Activated naive CD4-positive, alpha-beta T cell treated with anti-CD3 and anti-CD28 coated beads, Interleukin-2, amount 50 U/mL, for 72 hours (primary cell): Measurements from ENCODE around the gene ACAP1. TPM values are rescaled to one million over a fixed set of nuclear protein-coding genes. Genes with fewer than 3 reads are reported as not detected.

Experiments used
- ATAC-seq, 2 donors: fragments of 150-1000 bp; cut with Tn5 transposase; 2 replicates each; pipeline ENCODE4 v1.10.0; 2021; ENCODE audit warnings: mild to moderate bottlenecking in 2 of 2, moderate library complexity in 2 of 2
- DNase-seq, 2 donors: peaks; one replicate each; pipeline ENCODE4 v3.0.0; 2021 to 2022; ENCODE audit warnings: low spot score in 2 of 2
- H3K27ac Mint-ChIP-seq, 2 donors: one replicate each; pipeline ENCODE4 v1.8.0; 2022; ENCODE audit warnings: mild to moderate bottlenecking in 2 of 2, mixed read lengths in 2 of 2
- H3K36me3 Mint-ChIP-seq, 2 donors: one replicate each; pipeline ENCODE4 v1.8.0; 2022; ENCODE audit warnings: mixed read lengths in 2 of 2
- H3K9me3 Mint-ChIP-seq, 2 donors: one replicate each; pipeline ENCODE4 v1.8.0; 2022; ENCODE audit warnings: mixed read lengths in 2 of 2
- total RNA-seq, 2 donors: library from RNA; stranded (reverse); gene quantifications; one replicate each; pipeline ENCODE4 v1.2.3, GENCODE V29; 2022

The ACAP1 gene
- total RNA-seq, 2 donors from 2014 or later: 400 to 610 TPM

DNA sequence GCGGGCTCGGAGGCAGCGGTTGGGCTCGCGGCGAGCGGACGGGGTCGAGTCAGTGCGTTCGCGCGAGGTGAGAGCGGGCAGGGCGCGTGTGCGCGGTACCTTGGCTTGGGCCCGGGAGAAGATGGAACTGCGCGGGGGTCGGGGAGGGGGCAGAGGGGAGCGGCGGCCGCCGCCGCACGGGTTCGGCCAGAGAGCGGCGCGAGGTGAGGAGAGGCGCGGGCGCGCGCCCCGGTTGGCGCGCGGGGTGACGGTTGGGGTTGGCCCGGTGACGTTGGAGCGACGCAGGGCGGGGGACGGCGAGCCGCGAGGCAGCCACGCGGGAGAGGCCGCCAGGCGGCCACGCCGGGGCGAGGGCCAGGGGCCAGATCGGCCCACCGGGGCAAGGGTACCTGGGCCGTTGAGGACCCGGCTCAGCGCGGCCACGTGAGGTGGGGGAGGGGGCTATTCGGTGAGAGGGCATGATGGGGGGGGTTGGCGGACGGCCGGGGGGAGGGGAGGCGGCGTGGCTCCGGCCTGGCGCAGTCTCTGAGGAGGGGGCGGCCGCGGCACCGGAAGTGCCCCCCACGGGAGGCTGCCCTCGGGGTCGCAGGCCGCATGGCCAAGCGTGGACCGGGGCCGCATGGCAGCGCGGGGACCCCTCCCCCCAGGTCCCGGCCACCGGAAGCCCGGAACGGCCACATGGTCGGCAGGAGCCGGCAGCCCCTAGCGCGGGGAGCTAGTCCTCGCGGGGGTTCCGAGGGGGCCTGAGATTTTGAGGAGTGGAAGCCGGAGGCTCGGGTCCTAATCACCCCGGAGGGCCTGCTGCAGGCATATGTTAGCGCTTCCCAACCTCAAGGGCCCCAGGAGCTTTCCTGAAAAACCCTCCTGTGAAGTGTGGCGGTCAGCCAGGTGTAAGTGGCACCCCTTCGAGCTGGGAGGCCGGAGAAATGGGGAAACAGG lies 28.4 kb upstream of the ACAP1 start:
- peaks cover 35 to 44% of the 10 kb centered on the region in 2 donors for H3K36me3 Mint-ChIP-seq

DNA sequence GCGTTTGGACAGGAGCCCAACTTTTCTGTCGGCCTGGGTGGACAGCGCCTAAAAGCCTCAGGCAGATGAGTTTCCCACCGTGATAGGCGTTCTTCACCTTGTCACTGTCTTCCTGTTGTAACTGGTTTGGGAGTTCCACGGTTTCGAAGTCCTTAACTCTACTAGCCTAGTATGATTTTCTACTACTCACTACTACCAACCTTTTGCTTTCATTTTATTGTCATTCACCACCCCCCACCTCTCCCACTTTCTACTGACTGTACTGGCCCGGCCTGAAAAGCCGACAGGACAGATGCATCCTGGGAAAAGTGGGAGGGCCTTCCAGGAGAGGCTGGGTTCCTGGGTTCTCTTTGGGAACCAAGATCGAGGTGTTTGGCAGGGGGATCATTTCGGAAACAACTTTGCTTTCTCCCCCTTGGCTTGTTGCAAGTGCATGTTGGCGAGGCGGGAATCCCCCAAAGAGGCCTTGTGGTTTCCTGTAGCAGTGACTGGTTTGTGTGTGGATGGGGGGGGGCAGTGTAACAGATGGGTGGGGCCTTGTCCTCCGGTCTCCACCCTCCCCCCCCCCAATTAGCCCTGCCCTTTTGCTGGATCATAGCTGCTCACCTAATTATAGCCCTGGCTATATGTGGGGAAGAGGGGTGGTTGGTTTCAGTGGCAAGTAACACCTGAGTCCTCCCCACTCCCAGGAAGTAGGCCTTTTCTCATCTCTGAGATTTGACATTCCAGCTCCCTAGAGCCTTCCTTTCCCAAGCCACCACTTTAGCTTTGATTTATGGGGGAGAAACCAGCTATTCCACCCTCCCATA lies 27.5 kb upstream of the ACAP1 start:
- ATAC-seq (peak; percentile 48 to 50), DNase-seq (peak; percentile 77 to 83)
- H3K27ac Mint-ChIP-seq: peak overlapping the region; percentile 93 to 96
- no peaks in the 10 kb centered on the region for H3K9me3 Mint-ChIP-seq
- H3K36me3 Mint-ChIP-seq: peaks cover 35 to 44% of the 10 kb centered on the region in 2 donors

More for the DNA sequence above, 28.4 kb upstream of the ACAP1 start:
- DNase-seq (peak in 1 of 2 donors; percentile 47), ATAC-seq (peak; percentile 8 to 12)
- Mint-ChIP-seq H3K27ac (peak overlapping the region; percentile 93 to 98), H3K9me3 (no peaks in the 10 kb centered on the region)

DNA sequence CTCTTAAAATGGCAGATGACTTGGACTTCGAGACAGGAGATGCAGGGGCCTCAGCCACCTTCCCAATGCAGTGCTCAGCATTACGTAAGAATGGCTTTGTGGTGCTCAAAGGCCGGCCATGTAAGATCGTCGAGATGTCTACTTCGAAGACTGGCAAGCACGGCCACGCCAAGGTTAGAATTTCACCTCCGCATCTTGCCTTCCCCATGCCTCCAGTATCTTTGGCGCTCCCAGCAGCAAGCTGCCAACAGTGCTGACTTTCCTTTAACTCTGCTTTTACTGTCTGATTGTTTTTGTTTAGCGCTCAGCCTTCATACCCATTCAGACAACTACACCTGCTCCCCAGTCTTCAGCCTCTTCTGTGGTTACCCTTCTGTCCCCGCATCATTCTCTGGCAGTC lies 26.7 kb upstream of the ACAP1 start:
- no peak for ATAC-seq
- Mint-ChIP-seq H3K9me3 (no peaks in the 10 kb centered on the region), H3K27ac (peak overlapping the region; percentile 93 to 96), H3K36me3 (peaks cover 40 to 44% of the 10 kb centered on the region in 2 donors)
- no peak for DNase-seq

DNA sequence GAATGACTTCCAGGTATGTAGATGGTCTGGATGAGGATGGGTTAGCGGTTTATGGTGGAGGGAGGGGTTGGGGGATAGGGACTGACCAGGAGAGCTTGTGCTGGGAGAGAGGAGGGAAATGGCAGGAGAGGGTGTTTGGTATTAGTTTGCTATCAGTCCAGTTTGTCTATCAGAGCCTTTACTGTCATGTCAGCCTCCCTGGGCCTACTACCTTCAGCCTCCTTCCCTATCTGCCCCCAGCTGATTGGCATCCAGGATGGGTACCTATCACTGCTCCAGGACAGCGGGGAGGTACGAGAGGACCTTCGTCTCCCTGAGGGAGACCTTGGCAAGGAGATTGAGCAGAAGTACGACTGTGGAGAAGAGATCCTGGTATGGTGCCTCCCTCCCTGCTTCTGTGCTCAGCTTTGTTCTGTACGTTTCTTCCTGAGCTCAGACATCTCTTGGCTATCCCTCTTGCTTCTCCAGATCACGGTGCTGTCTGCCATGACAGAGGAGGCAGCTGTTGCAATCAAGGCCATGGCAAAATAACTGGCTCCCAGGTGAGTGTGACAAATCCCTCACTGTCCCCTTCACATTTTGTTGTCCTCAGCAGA lies 25.1 kb upstream of the ACAP1 start:
- no peak for ATAC-seq

DNA sequence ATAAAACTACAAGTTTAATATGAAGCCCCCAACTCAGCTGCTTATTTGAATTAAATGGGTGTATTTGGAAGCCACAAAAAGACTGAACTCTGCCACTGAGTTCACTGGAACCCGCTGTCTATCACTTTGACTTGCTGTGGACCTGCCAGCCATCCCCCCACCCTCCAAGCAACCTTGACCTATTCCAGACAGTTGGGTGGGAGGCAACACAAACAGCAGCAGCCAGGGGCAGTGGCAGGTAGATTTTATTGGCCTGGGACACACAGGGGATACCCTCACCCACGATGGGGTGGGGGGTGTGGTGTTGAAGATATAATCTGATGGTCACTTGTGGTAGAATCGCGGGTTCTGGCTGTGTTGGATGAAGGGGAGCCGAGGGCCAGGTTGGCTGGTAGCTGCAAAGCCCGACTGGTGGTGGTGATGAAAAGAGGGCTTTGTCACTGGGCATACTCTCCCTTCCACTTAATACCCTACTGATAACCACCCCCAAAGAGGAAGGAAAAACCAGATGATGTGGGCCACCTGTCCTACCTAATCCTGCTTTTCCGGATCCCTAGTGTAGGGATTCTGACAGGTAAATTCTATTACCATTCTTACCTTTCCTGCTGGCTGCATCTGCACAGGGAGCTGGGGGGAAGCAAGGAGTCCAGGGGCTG lies 23.8 kb upstream of the ACAP1 start:
- Mint-ChIP-seq H3K27ac (peak overlapping the region; percentile 95 to 98), H3K9me3 (no peaks in the 10 kb centered on the region), H3K36me3 (peaks cover 44 to 52% of the 10 kb centered on the region in 2 donors)
- DNase-seq (no peak), ATAC-seq (no peak)

More for the DNA sequence above, 25.1 kb upstream of the ACAP1 start:
- Mint-ChIP-seq H3K36me3 (peaks cover 44 to 48% of the 10 kb centered on the region in 2 donors), H3K9me3 (no peaks in the 10 kb centered on the region), H3K27ac (peak overlapping the region in 1 of 2 donors; percentile 84)
- no peak for DNase-seq

DNA sequence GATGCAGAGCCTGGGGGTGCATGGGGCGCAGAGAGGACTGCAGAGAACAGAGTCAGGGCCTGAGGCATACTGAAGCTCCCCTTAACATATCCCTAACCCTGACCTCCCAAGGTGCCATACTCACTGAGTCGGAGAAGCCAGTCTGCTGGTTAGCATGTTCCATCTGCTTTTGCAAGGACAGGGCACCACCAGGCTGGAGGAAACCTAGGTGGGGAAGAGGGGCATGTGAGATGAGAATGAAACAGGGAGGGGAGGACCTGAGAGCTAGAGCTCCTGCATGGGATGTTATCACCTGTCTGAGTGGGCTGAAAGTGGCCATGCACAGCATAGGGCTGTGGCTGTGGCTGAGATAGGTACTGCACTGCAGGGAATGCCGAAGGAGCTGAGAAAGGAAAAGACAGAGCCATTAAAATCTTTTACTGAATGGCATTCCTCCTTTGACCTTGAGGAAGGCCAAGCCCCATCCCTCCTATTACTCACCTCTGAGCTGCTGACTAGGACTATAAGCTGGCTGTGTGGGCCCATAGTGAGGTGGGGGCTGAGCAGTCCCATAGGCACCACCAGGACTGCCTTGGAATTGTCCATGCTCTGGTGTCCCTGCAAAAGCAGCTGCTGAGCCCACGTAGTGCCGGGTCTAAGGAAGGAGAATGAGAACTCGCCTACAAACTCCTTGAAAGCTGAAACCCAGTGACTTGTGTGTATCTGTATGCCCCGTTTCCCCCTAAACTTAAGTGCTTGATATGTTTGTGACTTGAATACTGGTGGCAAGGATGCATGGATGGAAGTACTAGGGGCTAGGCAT lies 23.0 kb upstream of the ACAP1 start:
- peak in 1 of 2 donors; percentile 42 for DNase-seq
- no peaks in the 10 kb centered on the region for H3K9me3 Mint-ChIP-seq
- ATAC-seq: no peak
- peak overlapping the region; percentile 95 to 98 for H3K27ac Mint-ChIP-seq
- H3K36me3 Mint-ChIP-seq: peaks cover 44 to 52% of the 10 kb centered on the region in 2 donors

DNA sequence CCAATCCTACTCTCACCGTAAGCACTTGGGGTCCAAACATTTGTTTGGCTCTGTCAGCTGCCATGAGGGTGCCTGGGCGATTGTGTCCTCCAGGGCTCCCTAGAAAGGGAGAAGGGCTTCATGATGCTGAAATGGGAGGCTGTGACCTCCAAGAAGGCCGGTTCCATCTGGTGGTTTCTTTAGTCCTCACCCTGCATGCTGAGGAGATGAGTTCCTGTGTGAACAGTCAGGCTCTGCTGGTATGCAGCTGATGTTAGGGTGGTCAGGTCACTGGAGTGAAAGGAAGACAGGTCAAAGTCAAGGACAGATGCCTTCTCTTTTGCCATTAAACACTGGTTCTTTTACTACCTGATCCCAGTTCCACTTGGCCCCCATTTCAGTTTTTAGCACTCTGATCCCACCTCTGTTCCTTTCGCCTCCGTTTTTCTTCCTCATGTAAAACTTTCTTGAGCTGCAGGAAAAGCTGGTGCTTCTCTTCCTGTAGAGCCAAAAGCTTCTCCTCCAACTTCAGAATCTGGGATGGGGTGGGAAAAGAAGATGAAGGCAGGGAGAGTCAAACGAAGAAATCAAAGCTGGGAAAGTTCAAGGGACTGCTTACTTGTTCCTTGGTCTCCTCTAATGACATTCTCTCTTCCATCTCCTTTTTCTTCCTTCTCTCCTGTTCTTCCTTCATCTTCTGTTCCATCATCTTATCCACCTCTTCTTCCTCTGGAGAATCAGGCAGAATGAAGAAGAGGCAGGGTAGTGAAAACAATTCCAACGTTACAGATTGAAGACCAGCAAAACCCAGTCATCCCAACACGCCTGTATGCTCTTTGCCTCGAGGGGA lies 22.2 kb upstream of the ACAP1 start:
- no peak for ATAC-seq
- no peaks in the 10 kb centered on the region for H3K9me3 Mint-ChIP-seq
- H3K27ac Mint-ChIP-seq: peak overlapping the region; percentile 95 to 98
- peaks cover 41 to 45% of the 10 kb centered on the region in 2 donors for H3K36me3 Mint-ChIP-seq
- no peak for DNase-seq

DNA sequence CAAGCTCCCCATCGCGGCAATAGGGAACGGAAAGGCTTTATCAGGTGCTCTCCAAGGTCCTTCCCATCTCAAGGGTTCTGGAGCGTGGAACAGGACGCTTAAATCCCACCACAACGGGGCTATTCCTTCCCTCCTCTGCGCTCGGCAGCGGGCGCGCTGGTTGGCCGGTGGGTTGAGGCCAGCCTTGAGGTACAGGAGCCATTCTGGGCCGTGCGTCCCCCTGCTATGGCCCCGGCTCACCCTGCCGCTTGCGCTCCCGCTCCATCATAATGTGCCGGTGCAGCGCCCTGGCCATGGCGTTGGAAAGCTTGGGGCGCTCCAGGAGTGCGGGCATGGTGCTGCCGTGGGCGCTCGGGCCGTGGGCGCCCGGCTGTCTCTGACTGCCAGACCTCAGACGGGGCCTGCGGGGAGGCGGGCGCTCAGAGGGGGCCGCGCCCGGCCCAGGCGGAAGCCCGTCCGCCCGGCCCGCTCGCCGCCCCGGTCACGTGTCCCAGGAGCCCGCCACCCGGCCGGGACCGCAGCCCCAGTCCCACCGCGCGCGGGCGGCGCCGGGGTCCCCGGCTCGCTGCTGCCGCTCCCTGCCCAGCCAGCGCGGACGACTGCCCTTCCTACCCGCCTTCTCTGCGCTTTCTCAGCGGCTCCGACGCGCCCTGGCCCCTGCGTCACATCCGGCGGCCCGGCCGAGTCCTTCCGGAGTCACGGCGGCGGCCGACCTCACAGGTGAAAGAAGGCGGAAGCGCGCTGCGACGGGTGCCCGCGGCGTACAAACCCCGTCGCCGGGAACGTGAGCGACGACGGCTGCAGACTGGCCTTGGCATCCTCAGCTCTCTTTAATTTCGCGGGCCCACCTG lies 21.4 kb upstream of the ACAP1 start, which contains the start of gene GPS2:
Gene GPS2, minus strand, starts transcription at position 642 of the 851 bp plus-strand sequence. Its CDS starts 308 bp downstream, at position 334.
- DNase-seq: peak; percentile 92 to 96
- H3K27ac Mint-ChIP-seq: peak within 1 kb of the TSS; percentile 95 to 98
- H3K9me3 Mint-ChIP-seq: no peaks in the 10 kb centered on the region
- peaks cover 32 to 36% of the 10 kb centered on the region in 2 donors for H3K36me3 Mint-ChIP-seq
- peak; percentile 83 to 95 for ATAC-seq

DNA sequence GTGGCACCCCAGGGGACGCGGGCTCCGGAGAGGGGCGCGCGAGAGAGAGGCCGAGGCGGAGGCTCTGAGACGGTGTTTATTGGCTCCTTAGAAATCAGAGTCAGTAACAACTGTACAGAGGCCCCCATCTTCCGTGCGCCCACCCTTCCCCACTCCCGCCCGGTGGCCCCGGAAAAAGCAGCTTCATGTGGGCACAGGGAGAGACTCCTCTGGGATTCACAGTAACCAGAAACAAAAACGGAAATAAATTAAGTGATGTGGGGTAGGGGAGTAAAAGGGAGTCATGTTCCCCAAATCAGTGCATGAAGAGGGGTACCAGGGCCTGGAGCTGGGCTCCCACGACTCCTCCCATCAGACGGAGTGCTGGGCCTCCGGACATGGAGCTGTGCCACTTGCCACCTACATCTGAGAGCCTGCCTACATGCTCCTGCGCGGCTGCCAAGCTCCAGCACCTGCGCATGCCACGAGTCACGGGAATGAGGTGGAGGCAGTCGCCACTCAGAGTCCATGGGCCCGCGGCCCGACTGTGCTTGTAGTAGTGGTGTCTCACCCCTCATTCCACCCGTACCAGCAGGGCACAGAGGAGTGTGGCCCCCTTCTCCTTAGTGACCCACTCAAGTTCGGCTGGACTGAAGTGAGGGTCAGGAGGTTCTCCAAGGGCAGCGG lies 20.6 kb upstream of the ACAP1 start:
- H3K27ac Mint-ChIP-seq: peak overlapping the region; percentile 95 to 97
- no peak for ATAC-seq
- H3K9me3 Mint-ChIP-seq: no peaks in the 10 kb centered on the region
- peaks cover 25 to 29% of the 10 kb centered on the region in 2 donors for H3K36me3 Mint-ChIP-seq
- no peak for DNase-seq

DNA sequence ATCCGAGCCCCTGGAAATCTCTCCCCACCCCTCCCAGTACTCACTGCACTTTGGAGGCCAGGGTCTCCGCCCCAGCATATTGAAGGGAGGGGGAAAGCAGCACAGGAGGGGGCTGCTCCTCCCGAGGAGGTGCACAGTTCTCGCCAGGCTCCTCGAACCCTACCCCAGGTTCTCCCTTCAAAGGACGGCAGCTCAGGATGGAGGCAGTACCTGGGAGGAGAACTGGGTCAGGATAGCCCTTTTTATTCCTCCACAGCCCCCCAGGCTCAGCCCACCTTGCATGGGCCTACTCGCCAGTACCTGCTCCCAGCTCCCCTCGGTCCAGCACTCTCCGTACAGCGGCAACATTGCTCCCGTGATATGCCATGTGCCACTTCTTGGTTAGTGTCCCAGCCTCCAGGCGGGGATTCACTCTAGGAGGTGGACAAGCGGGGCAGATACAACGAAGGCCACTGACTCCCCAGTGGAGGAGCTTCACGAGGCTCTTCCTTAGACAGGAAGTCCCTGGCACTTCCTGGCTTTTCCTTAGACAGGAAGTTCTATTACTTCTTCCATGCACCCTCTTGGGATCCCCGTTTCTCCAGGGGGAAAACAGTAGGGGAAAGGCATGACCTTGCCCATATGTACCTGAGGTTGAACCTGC lies 19.0 kb upstream of the ACAP1 start:
- Mint-ChIP-seq H3K27ac (peak overlapping the region in 1 of 2 donors; percentile 39), H3K9me3 (no peaks in the 10 kb centered on the region), H3K36me3 (peaks cover 11 to 18% of the 10 kb centered on the region in 2 donors)
- no peak for DNase-seq
- no peak for ATAC-seq

DNA sequence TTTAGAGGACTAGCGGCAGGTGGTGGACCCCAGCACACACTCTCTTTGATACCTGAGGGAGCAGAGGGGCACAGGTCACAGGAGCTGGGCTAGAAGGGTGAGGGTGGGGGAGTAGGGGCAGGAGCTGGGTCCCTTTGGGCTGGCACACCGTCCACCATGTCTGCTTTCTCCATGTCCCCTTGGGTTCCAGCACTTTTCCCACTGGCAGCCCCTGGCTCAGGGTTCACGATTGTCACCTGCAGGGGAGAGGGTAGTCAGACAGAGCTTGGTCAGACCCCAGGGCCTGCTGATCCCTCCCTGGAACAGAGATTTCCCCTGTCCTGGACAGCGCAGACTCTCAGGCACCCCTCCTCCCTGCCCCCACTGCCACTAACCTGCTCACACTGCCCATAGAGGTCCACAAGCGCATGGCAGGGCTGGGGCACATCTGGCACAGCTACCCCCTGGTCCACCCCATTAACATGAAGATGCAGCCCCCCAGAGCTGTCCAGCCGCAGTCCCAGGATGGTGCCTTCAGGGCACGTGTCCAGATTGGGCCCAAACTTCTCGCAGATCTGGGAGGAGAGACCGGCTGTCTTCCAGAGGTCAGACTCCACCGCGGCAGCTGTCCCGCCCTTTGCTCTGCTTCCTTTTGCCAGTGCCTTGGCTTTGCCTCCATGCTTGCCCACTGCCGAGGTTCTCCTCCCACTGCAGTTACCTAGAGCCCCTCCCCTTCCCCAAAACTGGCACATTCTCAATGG lies 18.0 kb upstream of the ACAP1 start:
- H3K27ac Mint-ChIP-seq: peak overlapping the region in 1 of 2 donors; percentile 52

DNA sequence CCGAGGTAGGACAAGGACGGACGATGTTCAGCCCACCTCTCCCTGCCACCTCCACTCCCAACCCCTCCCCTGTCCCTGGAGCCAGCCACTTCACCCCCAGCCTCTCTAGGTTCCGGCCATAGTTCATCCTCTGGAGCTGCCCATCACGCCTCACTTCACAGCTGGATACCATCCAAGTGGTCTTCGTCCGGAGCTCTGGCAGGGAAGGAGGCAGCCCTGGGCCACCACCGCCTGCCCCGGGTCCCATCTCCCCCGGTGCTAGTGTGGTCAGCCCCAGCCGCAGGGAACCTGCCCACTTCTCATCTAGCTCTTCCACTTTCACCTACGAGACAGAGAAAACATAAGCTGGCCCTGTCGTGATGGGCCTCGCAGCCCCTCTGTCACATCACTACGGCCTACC lies 14.9 kb upstream of the ACAP1 start:
- DNase-seq: no peak
- peaks cover 2 to 5% of the 10 kb centered on the region in 2 donors for H3K36me3 Mint-ChIP-seq
- ATAC-seq: no peak
- H3K9me3 Mint-ChIP-seq: no peaks in the 10 kb centered on the region
- peak overlapping the region in 1 of 2 donors; percentile 25 for H3K27ac Mint-ChIP-seq

More for the DNA sequence above, 18.0 kb upstream of the ACAP1 start:
- DNase-seq (no peak), ATAC-seq (no peak)
- H3K9me3 Mint-ChIP-seq: no peaks in the 10 kb centered on the region
- H3K36me3 Mint-ChIP-seq: peaks cover 5 to 18% of the 10 kb centered on the region in 2 donors
